Esophagus mucosa (tissue), 1 donor: ENCODE measurements around the gene GRK1. TPM values are rescaled to one million over a fixed set of nuclear protein-coding genes. Genes with fewer than 3 reads are reported as not detected.
"Not testable (repeated sequence)": the region's sequence is repeated elsewhere in the genome, so short reads cannot be mapped to it uniquely, and the experiment has no call there.

Experiments
- ATAC-seq: fragments of 200-7000 bp; cut with Tn5 transposase; one replicate; pipeline ENCODE4 v1.9.1; 2020
- total RNA-seq: library from RNA; stranded (reverse); gene quantifications from one replicate; pipeline ENCODE4 v1.2.4, GENCODE V29; 2023
- donor health status: DM: yes; HTN: yes; CAD: no.

The GRK1 gene
- total RNA-seq, 1 donor from 2014 or later, result not detected

DNA sequence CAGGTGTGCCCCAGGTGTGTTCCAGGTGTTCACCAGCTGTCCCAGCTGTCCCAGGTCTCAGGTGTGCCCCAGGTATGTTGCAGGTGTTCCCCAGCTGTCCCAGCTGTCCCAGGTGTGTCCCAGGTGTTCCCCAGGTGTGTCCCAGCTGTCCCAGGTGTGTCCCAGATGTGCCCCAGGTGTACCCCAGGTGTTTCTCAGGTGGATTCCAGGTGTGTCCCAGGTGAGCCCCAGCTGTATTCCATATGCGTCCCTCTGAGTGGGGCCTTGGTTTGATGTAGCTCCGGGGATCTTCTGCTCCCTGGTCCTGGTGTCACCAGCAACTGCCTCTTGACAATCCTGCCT lies 719 bp upstream of the GRK1 start:
- ATAC-seq, result no peak

GRCh38 chr13:113667771-113668490 lies 912 bp downstream of the GRK1 start:
- ATAC-seq, result no peak

DNA sequence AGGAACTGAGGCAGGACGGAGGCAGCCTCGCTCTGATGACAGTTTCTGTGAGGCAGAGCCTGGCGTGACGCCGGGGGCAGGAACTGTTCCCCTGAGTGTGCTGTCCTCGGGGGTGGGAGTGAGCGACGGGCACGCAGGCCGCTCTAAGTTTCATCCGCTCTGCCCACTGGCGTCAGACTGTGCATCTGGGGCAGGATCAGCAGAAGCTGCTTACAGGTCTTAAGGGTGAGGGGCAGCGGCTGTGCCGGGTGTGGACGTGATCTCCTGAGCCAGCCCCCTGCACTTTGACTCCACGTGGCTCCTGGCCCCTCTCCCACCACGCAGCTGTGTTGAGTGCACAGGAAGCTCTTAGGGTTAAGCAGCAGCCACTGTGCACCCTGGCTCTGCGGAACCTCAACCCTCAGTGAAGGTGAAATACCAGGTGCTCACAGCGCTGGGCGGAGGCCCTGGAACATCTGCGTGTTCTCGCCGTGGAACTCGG lies 1.5 kb downstream of the GRK1 start:
- ATAC-seq, result no peak

- no peak for ATAC-seq
Observed at GRCh38 chr13:113669231-113669754, 2.3 kb downstream of the GRK1 start.

DNA sequence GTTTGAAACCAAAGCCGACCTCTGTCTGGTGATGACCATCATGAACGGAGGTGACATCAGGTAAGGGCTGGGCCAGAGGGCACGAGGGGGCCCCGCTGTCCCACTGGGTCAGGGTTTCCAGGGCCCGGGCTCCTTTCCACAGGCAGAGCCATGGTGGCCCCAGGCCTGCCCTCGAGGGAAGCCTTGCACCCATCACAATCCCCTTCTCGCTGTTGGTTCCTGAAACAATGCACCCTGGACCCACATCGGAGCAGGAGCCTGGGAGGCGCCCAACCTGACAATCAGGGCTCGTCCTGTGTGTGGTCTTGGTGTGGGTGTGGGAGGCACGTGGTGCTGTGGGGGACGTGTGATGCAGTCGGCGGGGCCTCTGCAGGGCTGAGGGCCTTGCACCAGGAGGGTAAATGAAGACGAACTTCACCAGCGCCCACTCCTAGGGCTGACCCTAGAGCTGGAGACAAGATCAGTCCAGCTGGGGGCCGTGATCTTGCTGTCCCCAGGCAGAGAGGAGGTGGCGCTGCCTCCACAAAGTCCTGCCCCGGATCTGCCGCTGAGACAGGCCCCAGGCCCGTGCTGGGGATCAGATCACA lies 2.8 kb downstream of the GRK1 start:
- no peak for ATAC-seq

- ATAC-seq, result no peak
Observed at GRCh38 chr13:113670541-113670940, 3.5 kb downstream of the GRK1 start.

- no peak for ATAC-seq
Observed at GRCh38 chr13:113671066-113672001, 4.3 kb downstream of the GRK1 start.

DNA sequence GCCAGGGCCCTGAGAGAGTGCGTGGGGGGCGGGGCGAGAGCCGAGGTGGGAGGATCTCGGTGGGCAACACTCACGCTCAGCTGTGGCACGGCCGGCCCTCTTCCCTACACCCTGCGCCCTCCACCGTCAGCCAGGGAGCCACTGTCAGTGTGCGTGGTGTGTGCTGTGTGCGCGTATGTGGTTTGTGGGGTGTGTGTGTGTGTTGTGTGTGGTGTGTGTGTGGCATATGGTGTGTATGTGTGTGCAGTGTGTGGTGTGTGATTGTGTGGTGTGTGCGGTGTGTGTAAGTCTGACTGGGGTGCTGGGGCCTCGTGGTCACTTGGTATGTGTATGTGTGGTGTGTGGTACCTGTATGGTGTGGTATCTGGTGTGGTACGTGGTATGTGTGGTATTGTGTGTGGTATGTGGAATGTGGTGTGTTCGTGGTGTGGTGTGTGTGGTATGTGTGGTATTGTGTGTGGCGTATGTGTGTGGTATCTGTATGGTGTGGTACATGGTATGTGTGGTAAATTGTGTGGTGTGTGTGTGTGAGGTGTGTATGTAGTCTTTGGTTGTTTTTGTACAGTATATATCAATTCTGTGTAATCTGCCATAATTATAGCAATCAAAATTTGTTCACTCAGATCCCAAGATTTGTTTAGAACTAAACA lies 5.1 kb downstream of the GRK1 start:
- peak; percentile 53 for ATAC-seq

- ATAC-seq, result no peak
Observed at GRCh38 chr13:113722921-113723320, 55.9 kb downstream of the GRK1 start.

DNA sequence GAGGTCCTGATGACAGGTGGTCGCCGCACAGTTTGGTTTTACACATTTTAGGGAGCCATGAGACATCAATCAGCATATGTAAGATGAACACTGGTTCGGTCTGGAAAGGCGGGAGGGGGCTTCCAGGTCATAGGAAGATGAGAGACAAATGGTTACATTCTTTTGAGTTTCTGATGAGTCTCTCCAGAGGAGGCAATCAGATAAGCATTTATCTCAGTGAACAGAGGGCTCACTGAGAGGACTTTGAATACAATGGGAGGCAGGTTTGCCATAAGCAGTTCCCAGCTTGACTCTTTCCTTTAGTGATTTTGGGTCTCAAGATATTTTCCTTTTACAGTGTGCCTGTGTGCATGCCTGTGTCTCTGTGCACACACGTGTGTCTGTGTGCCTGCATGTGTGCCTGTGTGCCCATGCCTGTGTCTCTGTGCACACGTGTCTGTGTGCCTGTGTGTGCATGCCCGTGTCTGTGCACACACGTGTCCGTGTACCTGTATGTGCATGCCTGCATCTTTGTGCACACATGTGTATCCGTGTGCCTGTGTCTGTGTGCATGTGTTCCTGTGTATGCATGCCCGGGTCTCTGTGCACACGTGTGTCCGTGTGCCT lies 56.5 kb downstream of the GRK1 start:
- ATAC-seq, result peak; percentile 19

DNA sequence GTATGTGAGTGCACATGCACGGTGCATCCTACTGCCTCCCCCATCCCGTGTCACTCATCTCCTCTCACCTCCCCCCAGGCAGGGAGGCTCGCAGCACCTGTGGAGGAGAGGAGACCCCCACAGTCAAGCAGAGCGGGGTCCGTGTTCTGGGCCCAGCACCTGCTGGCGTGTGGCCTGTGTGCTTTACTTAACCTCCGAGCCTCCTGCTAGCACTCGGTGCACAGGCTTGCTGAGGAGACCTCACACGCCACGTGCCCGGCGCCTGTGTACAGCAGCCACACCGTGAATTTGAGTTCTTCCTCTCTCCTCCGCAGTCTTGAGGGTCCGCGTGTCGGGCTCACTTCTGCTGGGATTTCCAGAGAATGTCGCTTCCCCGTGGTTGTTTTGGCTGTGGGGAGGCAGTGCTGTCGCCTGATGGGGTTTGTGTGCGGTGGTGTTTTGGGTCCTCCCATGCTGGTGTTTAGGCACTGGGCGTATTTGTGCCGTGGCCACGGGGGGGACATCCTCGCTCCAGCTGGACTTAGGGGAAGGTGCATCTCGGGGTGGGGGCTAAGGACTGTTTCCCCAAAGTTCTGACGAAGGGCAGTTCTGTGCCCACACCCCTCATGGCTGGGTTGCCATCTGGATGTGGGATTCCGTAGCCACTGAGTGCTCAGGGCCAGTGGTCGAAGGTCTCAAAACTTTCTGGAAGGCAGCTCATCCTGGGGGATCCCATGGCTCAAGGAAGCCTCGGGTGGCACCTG lies 57.2 kb downstream of the GRK1 start:
- ATAC-seq, result peak; percentile 20

- ATAC-seq, result peak; percentile 91
Observed at GRCh38 chr13:113724780-113725315, 57.8 kb downstream of the GRK1 start.

GRCh38 chr13:113725329-113726105 lies 58.5 kb downstream of the GRK1 start:
- ATAC-seq, result not testable (repeated sequence)

DNA sequence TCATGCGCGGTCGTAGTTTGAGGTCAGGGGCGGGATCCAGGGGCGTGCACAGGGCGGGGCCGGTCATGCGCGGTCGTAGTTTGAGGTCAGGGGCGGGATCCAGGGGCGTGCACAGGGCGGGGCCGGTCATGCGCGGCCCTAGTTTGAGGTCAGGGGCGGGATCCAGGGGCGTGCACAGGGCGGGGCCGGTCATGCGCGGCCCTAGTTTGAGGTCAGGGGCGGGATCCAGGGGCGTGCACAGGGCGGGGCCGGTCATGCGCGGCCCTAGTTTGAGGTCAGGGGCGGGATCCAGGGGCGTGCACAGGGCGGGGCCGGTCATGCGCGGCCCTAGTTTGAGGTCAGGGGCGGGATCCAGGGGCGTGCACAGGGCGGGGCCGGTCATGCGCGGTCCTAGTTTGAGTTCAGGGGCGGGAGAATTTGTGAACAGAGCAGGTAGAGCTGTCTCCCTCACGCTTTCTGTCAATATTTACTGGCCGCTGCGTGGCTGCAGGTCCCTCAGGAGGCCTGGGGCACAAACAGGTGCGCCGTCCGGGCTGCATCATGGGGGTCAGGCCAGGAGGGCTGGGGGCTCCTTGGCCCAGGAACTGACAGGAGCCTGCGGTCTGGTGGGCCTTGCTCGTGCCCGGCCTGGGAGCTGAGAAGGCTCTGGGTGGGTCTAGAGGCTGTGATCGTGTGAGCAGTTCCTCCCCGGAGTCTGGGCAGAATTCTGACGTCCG lies 59.2 kb downstream of the GRK1 start:
- peak; percentile 11 for ATAC-seq

- peak; percentile 7 for ATAC-seq
Observed at GRCh38 chr13:113726961-113727411, 60.0 kb downstream of the GRK1 start.

GRCh38 chr13:113728571-113729054 lies 61.6 kb downstream of the GRK1 start:
- no peak for ATAC-seq

DNA sequence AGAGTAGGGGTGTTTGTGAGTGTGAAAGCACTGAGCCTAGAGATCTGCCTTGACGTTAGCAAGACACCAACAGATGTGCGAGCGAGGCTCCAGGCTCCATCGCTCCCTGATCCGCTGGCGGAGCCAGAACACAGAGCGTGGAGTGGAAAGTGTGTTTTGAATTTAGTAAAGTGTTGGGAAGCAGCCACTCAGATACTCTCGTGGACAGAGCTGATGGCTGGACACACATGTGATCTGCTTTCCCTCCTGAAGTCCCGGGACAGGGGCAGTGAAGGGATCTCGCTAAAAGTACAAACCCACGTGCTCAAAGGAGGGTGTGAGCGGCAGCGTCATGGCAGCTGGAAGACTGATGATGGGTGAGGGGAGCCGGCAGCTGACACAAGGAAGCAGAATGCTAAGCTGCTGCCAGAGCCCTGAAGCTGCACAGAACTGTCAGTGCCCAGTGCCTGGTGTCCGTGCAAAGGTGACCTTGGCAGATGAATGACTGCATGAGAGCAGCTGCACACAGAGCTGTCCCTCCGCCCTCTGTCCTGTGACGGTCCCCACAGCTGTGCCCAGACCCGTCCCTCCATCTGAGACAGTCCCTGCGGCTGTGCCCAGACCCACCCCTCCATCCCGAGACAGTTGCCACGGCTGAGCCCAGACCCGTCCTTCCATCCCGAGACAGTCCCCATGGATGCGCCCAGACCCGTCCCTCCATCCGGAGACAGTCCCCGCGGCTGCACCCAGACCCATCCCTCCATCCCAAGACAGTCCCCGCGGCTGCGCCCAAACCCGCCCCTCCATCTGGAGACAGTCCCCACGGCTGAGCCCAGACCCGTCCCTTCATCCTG lies 62.4 kb downstream of the GRK1 start:
- ATAC-seq, result no peak

- ATAC-seq, result no peak
Observed at GRCh38 chr13:113730258-113730691, 63.3 kb downstream of the GRK1 start.
